HG02973 (cell line): ENCODE results near the gene SMOC1.

Source experiments
- ATAC-seq: cut with Tn5 transposase; IDR thresholded peaks from one replicate; pipeline ENCODE4 v1.9.1; 2021; ENCODE audit warnings: moderate library complexity; ENCODE audit not compliant: unreplicated experiment

SMOC1 gene

DNA sequence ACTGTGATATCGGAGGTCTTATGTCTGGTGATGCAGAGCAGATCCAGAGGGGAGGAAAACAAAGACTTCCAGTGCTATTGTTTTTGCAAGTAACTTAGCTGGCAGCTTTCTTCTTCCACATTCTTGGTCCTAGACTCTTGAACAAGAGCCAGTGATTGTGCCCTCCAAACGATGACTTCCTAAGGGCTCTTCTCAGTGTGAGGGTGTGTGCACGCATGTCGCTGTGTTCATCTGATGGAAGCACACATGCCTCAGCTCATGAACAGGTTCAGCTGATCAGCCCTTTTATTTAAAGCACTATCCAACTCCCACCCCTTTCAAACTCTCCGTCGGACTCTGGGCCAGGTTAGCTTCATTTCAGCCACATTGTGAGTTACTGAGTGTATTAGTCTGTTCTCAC, 59.5 kb downstream of the SMOC1 start:
- no peak for ATAC-seq

DNA sequence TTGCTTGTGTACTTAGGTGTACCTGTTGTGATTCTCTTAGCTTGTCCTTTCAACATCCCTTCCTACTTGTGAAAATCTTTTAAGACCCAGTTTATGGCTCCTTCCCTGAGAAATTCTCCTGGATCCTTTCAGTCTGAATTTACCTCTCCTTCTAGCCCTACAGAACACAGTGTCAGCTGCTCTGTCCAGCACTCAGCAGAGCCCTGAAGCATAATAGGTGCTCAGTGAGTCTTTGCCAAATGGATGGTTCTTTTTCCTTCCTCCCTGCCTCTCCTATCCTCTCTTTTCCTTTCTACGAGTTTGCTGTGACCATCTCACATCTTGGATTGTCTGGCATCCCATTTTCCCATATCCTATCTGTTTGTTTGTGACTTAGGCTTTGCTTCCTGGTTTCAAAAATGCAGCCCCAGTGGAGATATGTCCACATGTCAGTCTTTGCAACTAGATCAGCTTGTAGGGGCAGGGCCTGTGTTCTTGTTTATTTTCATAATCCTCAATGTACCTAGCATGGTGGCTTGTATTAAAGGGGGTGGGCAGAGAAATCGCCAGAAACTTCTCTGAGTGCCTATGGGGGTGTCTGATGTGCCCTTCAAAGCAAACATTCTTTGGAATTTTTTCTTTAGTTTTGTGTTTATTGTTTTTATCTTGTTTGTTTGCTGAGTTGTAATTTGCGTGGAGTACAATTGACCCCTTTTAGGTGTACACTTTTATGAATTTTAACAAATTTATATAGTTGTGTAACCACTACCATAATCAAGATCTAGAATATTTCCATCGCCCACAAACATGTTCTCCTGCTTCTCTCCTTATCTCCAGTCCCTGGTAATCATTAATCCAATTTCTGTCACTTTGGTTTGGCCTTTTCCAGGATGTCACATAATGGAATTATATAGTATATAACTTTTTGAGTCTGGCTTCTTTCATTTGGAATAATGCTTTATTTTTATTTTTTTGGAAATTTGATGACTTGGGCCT, 62.8 kb downstream of the SMOC1 start:
- ATAC-seq: no peak

DNA sequence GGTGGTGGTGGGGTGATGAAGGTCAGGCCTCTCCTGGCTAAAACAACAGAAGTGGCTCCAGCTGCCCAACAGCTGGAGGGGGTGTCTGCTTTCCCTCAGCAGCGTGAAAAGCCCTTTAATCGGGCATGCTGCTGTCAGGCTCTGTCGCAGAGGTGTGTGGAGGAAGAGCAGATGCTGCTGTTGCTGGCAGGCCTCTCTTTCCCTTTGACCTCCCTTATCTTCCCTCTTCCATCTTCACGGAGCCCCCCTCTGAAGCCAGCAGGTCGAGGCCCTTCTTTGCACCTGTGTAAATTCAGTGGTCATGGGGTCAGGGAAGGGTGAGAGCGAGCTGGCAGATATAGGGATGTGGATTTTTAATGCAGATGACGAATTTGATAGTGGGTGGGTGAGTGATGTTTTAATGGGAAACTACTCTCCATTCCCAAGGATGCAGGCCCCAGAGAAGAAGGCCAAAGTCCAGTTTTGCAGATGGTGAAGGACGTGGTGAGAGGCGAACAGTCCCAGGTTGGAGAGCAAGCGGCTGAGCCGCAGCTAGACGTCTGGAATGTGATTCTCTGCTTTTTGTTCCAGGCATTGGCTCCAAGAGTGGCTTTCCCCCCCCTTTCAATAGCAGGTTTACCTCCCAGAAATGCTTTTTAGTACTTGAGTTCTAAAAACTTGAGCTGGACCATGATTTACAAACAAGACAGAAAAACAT, 64.0 kb downstream of the SMOC1 start:
- no peak for ATAC-seq

DNA sequence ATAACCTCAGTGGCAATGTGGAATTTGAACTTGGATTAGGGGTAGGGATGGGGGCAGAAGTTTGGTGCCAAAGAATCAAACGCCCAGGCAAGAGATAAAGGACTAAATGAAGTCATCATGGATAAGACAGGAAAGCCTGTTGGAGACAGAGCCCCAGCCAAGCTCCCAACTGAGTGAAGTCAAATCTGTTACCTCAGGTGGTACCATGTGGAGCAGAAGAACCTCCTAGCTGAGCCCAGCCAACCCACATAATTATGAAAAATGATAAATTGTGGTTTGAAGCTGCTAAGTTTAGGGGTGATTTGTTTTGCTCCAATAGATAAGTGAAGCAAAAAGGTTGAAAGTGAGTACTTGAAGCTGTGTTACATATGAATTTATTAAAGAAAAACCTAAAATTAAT, 66.1 kb downstream of the SMOC1 start:
- no peak for ATAC-seq

DNA sequence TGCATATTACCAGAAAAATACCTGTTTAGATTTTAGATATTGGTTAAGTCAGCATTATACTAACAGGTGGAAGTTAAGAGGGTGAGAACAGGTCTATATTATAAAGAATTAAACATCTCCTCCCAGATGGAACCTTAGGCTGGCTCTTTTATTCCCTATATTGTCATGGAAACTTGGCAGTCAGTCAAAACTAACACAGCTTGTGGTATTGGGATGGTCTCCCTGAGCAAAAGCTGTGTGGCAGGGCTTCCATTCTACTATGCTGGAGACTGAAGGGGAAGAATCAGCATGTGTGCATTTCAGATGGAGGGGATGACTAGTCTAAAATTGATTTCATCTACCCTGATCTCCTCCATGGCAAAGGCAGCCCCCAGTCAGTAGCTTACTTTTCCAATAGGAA, 66.7 kb downstream of the SMOC1 start:
- no peak for ATAC-seq

DNA sequence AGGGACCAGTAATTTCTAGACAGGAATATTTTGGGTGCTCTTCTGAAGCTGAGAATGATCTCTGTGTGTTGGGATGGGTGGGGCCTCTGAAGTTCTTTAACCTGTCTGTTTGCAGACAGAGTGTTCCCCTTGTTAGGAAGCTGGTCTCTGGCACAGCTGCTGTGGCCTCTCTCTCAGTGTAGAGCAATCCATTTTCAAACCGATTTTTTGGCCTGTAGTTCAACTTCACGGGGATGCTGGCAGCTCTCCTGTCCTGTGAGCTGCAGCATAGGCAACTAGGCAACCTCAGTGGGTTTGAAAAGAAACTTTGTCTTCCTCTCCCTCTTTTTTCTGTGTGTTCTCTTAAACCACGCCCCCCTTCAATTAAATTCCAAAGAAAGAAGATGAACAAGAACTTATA, 69.1 kb downstream of the SMOC1 start:
- ATAC-seq: no peak

DNA sequence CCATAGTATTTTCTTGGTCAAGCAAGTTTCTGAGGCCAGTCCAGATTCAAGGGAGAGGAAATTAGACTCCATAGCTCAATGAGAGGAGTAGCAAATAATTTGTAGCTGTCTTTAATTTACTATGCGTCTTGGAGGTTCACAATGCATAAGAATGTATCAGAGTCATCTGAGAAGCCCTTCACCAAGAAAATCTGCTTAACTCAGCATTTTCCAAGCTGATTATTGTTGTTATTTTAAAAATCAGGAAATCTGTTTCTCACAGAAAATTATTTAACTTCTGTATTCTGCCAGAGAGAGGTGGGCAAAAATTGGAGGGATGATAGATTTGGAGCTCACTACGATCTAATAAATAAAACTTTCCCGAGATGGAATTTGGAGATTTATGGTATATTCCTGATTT, 72.0 kb downstream of the SMOC1 start:
- no peak for ATAC-seq

DNA sequence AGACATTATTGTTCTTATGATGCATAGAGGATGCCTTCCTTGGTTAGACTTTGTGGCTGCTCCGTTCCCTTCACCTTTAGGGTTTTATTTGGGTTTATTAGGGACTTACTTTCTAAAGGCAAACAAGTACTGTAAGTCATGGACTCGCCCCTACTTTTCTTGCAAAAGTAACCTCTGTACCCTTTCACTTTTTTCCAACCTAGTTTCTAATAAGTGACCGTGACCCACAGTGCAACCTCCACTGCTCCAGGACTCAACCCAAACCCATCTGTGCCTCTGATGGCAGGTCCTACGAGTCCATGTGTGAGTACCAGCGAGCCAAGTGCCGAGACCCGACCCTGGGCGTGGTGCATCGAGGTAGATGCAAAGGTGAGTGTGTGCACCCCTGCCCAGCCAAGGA, 72.7 kb downstream of the SMOC1 start:
- no peak for ATAC-seq

DNA sequence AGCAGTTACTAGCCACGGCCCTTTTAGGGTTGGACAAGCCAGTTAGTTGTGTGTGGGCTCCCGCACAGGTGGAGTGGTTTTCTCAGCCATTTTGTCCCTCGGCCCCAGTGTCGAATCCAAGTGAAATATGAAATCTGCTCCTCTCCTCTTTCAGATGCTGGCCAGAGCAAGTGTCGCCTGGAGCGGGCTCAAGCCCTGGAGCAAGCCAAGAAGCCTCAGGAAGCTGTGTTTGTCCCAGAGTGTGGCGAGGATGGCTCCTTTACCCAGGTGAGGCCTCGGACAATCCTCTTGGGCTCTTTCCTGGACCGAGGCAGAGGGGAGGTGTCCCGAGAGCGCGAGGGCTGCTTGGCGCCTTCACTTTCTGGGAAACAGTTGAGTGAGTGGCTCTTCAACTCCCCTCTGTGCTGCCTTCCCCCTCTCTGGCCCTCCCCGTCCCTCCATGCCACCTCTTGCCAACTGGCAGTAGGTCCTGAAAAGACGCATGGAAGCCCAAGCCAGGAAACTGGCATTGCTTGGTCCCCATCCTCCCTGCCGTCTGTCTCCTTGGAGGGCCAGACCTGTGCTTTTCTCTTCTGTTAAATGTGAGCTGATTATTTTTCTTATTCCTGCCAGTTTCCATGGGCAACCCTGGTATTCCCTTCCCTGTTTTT, 74.2 kb downstream of the SMOC1 start:
- no peak for ATAC-seq

DNA sequence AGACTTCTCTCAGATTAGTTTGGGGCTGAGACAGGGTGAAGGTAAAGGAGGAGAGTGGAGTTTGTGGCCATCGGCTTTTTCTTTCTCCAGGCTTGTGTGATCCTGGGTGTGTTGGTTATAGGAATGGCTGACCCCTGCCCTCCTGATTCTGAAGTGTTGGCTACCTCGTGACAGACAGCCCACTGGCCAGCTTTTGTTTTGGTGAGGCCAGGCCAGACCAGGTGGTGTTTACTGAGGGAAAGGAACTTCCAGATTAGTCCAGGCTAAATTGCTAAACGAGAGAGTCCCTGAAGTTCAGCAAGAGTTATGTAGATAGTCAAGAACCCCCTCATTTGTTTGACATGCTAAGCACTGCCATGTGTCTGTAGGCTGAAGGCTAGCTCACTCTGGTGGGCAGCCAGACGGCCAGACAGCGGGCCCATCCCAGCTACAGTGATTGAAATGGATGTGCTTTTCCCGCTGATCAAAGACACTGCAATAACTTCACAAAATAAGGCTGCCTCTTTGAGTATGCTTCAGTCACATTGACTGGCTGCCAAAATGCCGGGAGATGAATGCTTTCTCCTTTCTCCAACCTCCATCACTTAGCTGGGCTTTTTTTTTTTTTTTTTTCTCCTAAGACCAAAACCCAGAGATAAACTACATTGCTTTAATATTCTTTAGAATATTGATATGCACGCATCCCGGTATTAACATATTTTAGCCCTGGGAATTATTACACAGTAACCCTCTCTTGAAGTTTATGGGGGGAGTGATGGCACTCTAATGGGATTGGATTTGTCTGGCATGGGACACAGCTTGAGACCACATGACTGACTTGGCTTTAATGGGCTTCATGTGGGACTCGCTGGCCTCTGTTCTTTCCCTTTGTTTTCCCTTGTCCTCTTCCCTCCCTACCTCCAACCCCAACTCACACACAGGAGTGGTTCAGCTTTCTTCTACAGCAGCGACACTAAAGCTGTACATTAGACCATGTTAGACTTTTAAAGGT, 76.9 kb downstream of the SMOC1 start:
- ATAC-seq: no peak

DNA sequence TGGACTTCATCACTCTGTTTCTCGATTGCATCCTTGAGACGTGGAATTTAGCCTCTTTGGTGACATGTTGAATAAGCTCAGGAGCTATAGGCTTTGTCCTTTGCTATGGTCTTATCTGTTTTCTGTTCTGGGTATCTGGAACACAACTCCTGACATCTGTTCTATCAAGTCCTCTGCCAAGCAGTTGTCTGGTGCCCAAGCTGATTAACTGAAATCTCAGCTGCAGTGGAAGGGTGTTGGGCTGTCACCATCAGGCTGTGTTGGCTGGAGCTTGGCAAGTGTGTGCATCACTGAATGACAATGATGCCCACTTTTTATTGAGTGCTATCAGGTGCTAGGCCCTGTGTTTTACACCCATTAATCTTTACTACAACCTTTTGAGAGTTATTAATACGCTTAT, 77.8 kb downstream of the SMOC1 start:
- no peak for ATAC-seq

DNA sequence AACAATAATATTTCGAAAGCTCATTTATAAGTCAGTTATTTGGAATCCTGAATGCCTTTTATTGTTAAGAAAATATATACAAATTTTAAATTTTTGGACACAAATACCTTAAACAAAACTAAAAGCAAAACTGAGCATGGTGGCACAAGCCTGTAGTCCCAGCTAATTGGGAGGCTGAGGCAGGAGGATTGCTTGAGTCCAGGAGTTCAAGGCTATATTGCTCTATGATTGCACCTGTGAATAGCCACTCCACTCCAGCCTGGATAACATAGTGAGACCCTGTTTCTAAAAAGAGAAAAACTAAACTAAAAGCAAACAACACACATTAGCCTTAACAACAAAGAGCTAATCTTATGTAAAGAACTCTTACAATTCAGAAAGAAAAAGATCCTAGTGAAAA, 78.8 kb downstream of the SMOC1 start:
- no peak for ATAC-seq

DNA sequence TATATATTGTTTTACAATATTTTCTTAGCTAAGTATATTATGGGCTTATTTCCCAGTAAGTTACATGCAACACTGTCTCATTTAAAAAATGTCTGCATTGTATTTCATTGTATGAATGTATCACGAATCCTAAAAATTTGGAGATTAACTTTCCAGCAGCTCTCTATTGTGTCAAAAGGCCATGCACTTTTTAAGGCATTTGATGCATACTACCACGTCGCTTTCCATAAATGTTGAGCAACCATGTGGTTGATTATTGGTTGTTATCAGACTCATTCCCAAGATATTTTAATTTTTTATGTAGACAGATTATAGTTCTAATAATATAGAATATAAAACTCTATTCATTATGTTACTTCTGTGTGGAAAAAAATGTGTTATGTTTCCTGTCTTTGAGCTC, 79.9 kb downstream of the SMOC1 start:
- ATAC-seq: no peak

DNA sequence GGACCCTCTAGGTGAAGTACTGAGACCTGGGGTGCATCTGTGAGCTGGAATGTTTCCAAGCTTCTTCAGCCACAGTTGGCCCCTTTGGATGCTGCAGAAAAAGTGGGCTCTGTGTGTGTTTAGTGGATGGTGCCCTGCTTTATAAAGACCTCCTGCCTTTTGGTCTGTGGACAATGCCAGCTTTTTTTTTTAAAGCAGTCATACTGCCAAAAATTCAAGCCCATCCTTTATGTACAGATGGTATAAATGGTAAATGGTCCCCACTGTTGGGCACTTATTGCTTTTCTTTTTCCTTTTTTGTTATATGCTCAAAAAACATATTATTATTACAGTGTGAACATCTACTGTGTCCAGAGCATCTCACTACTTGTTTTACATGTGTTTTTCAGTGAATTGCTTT, 81.1 kb downstream of the SMOC1 start:
- no peak for ATAC-seq

DNA sequence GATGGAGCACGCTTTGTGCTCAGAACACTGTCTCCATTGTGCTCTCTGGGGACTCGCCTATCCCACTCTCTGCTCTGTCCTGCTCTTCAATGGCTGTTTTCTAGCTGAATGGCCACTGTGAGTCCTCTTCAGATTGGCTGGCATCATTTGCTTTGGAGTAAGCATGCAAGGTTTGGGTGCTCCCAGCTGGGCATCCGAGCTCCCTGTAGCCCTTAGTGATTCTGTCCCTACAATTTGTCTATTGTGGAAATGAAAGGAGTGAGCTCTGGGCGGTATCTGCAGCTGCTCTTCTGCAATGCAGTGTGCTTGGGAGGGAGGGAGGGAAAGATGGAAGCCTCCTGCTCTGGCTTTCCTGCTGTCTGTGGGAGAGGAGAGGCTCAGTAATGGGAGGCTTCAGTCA, 84.8 kb downstream of the SMOC1 start:
- ATAC-seq: no peak

DNA sequence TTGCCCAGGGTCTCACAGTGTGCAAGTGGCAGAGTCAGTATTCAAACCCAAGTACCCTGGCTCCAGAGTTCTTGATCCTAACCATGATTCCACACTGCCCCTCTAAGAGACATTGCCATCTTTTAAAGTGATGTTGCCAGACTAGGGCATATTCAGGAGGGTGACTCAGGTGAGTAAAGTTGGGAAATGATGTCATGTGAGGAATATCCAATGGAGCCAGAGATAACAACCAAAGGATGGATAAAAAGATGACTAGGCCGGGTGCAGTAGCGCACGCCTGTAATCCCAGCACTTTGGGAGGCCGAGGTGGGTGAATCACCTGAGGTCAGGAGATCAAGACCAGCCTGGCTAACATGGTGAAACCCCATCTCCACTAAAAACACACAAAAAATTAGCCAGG, 85.6 kb downstream of the SMOC1 start:
- no peak for ATAC-seq

DNA sequence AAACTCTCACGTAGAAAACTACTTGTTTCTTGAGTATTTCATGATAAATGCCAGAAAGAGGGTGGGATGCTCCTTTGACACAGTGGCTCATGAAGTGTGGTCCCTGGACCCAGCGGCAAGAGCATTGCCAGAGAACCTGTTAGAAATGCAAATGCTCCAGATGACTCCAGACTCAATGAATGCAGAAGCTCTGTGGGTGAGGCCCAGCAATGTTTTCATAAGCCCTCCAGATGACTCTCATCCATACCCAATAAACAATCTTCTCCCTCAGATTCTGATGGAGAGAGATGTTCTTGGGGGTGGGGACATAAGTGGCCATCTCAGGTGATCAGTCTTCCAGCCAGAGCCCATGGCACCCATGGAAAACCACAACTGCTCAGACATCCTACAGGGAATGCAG, 88.9 kb downstream of the SMOC1 start:
- ATAC-seq: no peak

DNA sequence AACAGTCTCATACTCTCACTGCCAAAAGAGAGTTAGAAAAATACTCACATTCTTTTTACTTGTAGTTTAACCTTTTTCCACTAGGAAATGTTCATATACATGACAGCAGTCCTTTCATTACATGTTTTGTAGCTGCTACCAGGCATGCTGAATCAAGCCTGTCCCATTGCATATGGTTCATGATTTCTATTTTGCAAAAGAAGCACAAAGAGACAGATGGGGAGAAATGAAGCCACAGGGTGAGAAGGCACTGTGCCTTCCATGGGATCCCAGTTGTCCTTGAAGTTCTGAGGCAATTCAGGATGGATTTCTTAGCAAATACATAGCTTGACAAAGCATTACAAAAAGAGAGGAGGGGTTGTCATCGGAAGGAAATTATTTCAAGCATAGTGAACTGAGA, 89.5 kb downstream of the SMOC1 start:
- ATAC-seq: no peak

DNA sequence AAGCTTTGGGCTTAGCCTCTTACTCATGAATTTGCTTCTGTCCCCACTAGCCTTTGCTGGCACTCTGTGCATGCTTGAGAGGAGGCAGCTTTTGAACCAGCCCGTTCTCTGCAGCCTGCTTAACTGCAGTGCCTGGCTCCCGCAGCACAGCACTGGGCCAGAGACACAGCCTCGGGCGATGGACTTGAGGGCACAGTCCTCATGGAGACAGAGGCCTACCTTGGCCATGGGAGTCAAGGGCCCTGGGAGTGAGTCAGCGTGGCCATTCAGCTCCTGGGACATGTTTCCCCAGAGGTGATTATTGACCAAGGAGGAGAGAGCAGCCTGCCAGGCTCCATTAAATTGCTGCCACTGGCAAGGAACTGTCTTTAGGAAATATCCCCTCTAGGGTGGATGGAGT, 93.5 kb downstream of the SMOC1 start:
- no peak for ATAC-seq

DNA sequence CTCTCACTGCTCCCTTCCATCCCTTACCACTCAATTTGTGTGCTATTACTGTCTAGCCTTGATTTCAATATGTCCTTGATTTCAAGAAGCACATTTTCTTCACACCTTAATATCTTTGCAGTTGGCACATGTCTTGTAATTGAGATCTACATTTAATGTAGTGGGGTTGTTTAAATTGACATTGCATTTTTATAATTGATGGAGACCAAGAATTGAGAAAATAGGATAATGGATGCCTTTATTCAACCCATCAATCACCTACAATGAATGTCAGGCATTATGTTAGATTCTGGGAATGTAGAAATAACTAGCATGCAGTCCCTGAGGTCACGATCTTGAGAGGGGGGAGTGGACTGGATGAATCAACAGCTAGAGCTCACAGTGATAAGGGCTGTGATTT, 94.6 kb downstream of the SMOC1 start:
- no peak for ATAC-seq

DNA sequence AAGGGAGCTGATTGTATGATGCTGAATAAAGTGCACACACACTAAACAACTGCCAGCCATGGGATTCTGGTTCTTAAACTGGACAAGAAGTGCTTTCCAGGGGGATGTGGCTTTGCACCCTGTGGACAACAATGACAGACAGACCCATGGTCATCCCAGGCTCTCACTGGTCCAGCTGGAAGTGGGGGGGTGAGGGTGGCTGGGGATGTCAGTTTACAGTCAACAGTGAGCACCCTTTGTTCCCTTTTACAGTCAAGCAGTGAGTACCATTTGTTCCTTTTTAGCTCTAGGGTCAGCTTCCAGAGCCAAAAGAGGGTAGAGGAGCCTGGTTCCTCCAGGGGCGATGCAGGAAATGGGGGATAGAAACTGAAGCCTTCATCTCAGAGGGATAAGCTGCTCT, 100.7 kb downstream of the SMOC1 start:
- no peak for ATAC-seq
